ENCODE results near the gene PRDM16. TPM values are rescaled to one million over a fixed set of nuclear protein-coding genes. Genes with fewer than 3 reads are reported as not detected.

Gene PRDM16
- total RNA-seq, 1 donor from 2014 or later: 18.3 TPM

- Mint-ChIP-seq H3K27ac (ENCODE audit: unreplicated experiment) (no peak overlapping the region), H3K27me3 (ENCODE audit: low read depth) (no peaks in the 10 kb centered on the region)
Measured at GRCh38 chr1:3308053-3308452, 239.1 kb downstream of the PRDM16 start.

GRCh38 chr1:3310718-3311400 lies 241.9 kb downstream of the PRDM16 start:
- H3K4me3 Mint-ChIP-seq (ENCODE audit: unreplicated experiment): no peak overlapping the region
- peaks cover 74% of the 10 kb centered on the region for H3K4me1 Mint-ChIP-seq (ENCODE audit: low read depth)
- TF ChIP-seq CTCF (IDR thresholded peaks at IDR 0.05): no peak
- no peaks in the 10 kb centered on the region for H3K27me3 Mint-ChIP-seq (ENCODE audit: low read depth)
- H3K9me3 Mint-ChIP-seq (ENCODE audit: low read depth): no peaks in the 10 kb centered on the region
- no peak for DNase-seq (ENCODE audit: low spot score)
- peak overlapping the region; percentile 55 for H3K27ac Mint-ChIP-seq (ENCODE audit: unreplicated experiment)
- peaks cover 1% of the 10 kb centered on the region for H3K36me3 Mint-ChIP-seq (ENCODE audit: low read depth)

More at GRCh38 chr1:3308053-3308452, 239.1 kb downstream of the PRDM16 start:
- Mint-ChIP-seq H3K4me1 (ENCODE audit: low read depth) (peaks cover 46% of the 10 kb centered on the region), H3K36me3 (ENCODE audit: low read depth) (peaks cover 4% of the 10 kb centered on the region), H3K4me3 (ENCODE audit: unreplicated experiment) (no peak overlapping the region), H3K9me3 (ENCODE audit: low read depth) (no peaks in the 10 kb centered on the region)
- no peak for DNase-seq (ENCODE audit: low spot score)
- TF ChIP-seq CTCF (IDR thresholded peaks at IDR 0.05): no peak

GRCh38 chr1:3311711-3312110 lies 242.7 kb downstream of the PRDM16 start:
- no peaks in the 10 kb centered on the region for H3K27me3 Mint-ChIP-seq (ENCODE audit: low read depth)
- H3K9me3 Mint-ChIP-seq (ENCODE audit: low read depth): no peaks in the 10 kb centered on the region
- no peak for DNase-seq (ENCODE audit: low spot score)
- H3K36me3 Mint-ChIP-seq (ENCODE audit: low read depth): peaks cover 1% of the 10 kb centered on the region
- H3K4me1 Mint-ChIP-seq (ENCODE audit: low read depth): peaks cover 72% of the 10 kb centered on the region
- TF ChIP-seq CTCF (IDR thresholded peaks at IDR 0.05): no peak
- H3K27ac Mint-ChIP-seq (ENCODE audit: unreplicated experiment): peak overlapping the region; percentile 100
- H3K4me3 Mint-ChIP-seq (ENCODE audit: unreplicated experiment): no peak overlapping the region

GRCh38 chr1:3312310-3312897 lies 243.4 kb downstream of the PRDM16 start:
- no peaks in the 10 kb centered on the region for H3K27me3 Mint-ChIP-seq (ENCODE audit: low read depth)
- peaks cover 66% of the 10 kb centered on the region for H3K4me1 Mint-ChIP-seq (ENCODE audit: low read depth)
- peak overlapping the region; percentile 100 for H3K27ac Mint-ChIP-seq (ENCODE audit: unreplicated experiment)
- peaks cover 1% of the 10 kb centered on the region for H3K36me3 Mint-ChIP-seq (ENCODE audit: low read depth)
- DNase-seq (ENCODE audit: low spot score): no peak
- H3K9me3 Mint-ChIP-seq (ENCODE audit: low read depth): no peaks in the 10 kb centered on the region
- TF ChIP-seq CTCF (IDR thresholded peaks at IDR 0.05): no peak
- H3K4me3 Mint-ChIP-seq (ENCODE audit: unreplicated experiment): peak overlapping the region; percentile 37

- no peak for TF ChIP-seq CTCF (IDR thresholded peaks at IDR 0.05)
- Mint-ChIP-seq H3K36me3 (ENCODE audit: low read depth) (peaks cover 1% of the 10 kb centered on the region), H3K27me3 (ENCODE audit: low read depth) (no peaks in the 10 kb centered on the region), H3K27ac (ENCODE audit: unreplicated experiment) (peak overlapping the region; percentile 100), H3K9me3 (ENCODE audit: low read depth) (no peaks in the 10 kb centered on the region), H3K4me1 (ENCODE audit: low read depth) (peaks cover 63% of the 10 kb centered on the region), H3K4me3 (ENCODE audit: unreplicated experiment) (peak overlapping the region; percentile 51)
- DNase-seq (ENCODE audit: low spot score): peak; percentile 99
Measured at GRCh38 chr1:3312898-3313575, 244.0 kb downstream of the PRDM16 start.
